ENCODE data around the gene GLIS2.

DNA sequence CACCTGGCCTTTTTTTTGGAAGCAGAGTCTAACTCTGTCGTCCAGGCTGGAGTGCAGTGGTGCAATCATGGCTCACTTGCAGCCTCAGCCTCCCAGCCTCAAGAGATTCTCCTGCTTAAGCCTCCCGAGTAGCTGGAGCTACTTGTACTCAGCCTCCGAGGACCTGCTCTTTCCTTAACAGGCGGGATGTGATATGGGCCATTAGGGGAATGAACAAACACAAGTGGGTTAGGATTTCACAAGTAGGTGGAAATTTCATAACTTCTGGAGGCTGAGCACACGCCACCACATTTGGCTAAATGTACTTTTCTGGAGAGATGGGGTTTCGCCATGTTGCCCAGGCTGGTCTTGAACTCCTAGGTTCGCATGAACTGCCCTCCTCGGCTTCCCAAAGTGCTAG lies 31.1 kb downstream of the GLIS2 start:
- TF ChIP-seq, protein P1, sequence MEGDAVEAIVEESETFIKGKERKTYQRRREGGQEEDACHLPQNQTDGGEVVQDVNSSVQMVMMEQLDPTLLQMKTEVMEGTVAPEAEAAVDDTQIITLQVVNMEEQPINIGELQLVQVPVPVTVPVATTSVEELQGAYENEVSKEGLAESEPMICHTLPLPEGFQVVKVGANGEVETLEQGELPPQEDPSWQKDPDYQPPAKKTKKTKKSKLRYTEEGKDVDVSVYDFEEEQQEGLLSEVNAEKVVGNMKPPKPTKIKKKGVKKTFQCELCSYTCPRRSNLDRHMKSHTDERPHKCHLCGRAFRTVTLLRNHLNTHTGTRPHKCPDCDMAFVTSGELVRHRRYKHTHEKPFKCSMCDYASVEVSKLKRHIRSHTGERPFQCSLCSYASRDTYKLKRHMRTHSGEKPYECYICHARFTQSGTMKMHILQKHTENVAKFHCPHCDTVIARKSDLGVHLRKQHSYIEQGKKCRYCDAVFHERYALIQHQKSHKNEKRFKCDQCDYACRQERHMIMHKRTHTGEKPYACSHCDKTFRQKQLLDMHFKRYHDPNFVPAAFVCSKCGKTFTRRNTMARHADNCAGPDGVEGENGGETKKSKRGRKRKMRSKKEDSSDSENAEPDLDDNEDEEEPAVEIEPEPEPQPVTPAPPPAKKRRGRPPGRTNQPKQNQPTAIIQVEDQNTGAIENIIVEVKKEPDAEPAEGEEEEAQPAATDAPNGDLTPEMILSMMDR (IDR thresholded peaks at IDR 0.05): no peak
- no peak for TF ChIP-seq POLR2A (IDR thresholded peaks at IDR 0.05)

Data from testis (tissue), 2 donors.